Activated CD4-positive, CD25-positive, alpha-beta regulatory T cell treated with anti-CD3 and anti-CD28 coated beads, Interleukin-2, amount 50 U/mL, for 72 hours (primary cell): ENCODE data around the gene ZFP36.
A peak's percentile ranks its signal among the peaks of the same experiment; 100 is the strongest.
"Not testable (repeated sequence)": the region's sequence is repeated elsewhere in the genome, so short reads cannot be mapped to it uniquely, and the experiment has no call there.

Experiments
- DNase-seq: peaks from one replicate; pipeline ENCODE4 v3.0.0; 2021

Gene ZFP36, protein sequence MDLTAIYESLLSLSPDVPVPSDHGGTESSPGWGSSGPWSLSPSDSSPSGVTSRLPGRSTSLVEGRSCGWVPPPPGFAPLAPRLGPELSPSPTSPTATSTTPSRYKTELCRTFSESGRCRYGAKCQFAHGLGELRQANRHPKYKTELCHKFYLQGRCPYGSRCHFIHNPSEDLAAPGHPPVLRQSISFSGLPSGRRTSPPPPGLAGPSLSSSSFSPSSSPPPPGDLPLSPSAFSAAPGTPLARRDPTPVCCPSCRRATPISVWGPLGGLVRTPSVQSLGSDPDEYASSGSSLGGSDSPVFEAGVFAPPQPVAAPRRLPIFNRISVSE

DNA sequence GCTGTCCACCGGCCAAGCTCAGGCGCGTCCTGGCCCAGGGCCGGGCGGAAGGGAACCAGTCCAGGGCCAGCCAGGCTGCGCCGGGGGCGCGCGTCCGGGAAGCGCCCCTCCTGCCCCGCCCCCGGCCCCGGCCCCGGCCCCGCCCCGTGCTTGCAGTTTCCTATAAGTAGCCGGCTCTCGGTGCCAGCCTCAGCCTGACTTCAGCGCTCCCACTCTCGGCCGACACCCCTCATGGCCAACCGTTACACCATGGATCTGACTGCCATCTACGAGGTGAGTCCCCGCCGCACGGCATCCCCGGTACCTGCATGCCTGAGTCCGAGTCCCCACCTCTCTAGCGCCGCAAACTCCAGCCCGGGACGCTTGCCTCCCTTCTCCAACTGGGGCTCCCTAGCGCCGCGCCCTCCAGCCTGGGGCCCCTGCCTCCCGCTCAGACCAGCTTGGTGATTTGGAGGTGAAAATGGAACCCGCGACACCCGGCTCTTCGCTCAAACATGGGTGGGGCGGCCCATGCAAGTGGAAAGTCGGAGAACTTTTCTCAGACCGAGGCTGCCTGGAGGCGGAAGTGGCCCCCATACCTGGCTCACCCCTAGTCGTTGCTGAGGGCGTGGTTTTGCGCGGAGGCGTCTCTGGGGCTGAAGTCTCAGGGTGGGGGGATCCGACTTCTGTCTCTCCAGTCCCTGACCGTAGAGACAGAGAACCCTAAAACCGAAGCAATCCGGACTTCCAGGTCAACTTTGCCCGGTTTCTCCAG, at the start of gene ZFP36:
Gene ZFP36 (plus strand): TSS at position 192 of the 754 bp plus-strand sequence. CDS start 58 bp downstream, at position 250.
- peak; percentile 82 for DNase-seq

DNA sequence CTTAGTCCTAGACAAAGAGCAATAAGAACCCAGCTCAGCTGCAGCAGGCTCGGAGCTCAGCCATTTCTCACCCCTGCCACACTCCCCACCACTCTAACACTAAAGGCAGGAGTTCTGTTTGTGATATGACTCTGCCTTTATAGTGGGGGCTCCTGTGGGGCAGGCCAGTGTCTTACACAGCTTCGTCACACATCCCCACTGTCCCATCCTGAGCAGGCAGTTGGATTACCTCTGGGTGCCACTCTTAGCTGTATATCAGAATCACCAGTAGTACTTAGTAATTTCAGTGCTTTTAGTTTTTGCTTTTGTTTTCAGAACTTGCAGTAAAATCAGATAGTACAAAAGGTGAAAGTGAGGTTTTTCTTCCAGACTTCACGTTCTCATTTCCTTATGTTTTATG, 47.6 kb upstream of the ZFP36 start:
- no peak for DNase-seq

DNA sequence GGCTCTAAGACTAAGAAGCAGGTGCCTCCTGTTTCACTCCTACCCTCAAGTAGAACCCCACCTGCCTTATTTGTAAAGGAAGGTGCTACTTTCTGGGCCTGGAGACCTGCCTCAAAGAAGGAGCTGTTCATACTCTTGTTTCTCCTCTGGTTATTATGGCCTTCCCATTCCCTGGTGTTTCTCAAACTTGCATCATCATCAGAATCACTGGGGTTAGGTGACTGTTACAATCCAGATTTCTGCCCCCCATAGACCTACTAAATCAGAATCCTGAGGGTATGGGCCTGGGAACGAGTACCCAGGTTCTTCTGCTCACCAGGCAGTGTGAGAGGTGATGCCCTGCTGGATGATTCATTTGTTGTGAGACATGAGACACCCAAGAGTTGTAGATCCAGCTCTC, 46.0 kb upstream of the ZFP36 start:
- DNase-seq, result no peak

DNA sequence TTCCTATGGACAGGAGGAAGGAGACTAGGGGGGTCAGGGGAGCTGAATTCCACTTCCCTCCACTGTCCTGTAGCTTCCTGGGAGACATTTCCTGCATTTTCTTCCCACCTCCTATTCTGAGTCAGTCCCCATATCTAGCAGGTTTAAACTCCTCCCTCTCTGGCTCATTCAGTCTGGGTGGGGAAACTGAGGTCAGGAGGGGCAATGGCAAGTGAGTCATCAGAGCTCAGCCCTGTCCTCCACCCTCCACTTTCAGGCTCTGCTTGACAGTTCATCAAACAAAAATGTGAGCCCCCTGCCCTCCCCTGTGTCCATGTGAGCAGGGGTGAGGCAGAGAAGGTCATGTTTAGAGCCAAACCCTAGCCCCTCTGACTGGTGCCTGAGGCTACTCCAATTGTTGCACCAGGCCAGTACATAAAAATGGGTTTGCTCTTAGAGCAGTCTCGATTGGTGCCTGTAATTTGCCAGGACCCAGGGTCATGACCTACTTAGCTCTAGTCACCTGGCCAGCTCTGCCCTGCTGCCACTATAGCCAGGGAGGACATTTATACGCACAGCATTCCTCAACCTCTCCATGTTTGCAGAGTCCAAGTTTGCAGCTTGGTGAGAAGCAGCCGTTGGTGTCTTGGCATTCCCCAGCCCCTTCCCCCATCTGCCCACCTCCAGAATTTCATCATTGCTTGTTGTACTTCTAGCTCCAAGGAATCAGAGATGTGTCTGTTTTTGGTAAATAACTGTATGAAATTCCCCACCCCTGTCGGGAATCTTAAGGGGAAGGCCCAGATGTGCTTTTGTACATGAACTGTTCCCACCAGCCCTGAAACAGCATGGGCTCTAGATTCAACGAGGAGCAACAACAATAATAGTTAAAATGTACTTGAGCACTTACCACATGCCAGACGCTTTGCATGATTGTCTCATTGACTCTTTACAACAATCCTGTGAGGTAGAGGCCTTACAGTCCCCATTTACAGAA, 43.7 kb upstream of the ZFP36 start:
- no peak for DNase-seq

DNA sequence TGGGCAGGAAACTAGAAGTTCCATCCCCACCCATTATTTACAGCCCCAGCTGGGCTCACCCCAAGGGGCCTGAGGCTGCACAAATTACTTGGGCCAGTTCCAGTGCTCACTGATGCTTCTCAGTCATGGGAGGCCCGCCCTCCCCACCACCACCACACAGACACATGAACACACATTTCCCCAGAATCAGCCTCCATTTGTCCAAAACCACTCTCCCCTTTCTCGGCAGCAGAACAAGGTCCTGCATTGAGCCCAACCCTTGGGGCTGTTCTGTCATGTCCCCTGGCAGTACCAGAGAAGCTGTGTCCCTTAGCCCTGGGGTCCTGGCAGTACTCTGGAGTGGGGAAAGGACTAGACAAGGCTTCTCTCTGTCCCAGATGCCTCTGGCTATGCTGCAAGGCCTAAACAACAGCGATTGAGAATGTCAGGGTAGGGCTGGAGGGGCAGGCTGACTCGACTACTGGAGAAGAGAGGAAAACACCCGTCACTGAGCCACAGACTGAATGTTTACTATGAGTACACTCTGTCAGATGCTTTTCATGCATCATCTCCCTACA, 42.7 kb upstream of the ZFP36 start:
- DNase-seq, result no peak

DNA sequence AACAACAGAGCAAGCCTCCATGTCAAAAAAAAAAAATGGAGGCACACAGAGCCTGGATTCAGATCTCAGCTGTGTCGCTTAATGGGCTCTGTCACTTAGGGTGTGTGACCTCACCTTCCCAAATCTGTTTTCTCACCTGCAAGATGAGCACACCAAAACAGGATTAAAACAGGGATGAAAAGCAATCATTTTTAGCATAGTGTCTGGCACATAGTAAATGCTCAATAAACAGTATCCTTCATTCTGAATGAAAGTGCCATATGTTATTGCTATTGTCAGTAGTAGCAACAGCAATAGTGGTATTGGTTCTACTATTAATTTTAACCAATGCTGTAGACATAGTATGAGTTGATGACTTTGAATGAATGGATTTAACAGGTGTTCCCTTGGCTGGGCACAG, 41.1 kb upstream of the ZFP36 start:
- DNase-seq, result no peak

DNA sequence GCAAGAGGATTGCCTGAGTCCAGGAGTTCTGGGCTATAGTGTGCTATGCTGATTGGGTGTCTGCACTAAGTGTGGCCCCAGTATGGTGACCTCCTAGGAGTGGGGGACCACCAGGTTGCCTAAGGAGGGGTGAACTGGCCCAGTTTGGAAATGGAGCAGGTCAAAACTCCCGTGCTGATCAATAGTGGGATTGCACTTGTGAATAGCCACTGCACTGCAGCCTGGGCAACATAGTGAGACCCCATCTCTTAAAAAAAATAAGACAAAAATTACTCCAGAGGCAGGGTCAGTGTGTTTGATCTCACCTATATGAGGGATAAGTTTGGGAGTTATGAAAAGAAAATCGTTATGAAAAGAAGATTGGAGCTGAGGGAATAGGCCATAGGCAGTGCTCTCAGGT, 37.4 kb upstream of the ZFP36 start:
- DNase-seq, result no peak

DNA sequence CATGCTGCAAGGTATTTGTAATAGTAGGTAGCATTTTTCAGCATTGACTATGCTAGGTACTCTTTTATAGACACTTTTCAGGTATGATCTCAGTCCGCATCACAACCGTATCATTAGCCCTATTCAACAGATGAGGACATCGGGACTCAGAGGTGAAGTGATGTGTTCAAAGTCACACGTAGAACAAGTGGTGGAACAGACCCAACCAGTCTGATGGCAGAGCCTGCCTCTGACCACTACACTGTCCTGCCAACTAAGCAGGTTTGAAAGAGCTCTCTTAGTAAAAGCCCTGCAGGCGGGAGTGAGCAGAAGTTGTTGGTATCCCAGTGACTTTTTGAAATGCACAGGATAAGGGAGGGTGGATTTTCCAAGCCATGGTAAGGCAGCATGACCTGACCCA, 35.9 kb upstream of the ZFP36 start:
- no peak for DNase-seq

DNA sequence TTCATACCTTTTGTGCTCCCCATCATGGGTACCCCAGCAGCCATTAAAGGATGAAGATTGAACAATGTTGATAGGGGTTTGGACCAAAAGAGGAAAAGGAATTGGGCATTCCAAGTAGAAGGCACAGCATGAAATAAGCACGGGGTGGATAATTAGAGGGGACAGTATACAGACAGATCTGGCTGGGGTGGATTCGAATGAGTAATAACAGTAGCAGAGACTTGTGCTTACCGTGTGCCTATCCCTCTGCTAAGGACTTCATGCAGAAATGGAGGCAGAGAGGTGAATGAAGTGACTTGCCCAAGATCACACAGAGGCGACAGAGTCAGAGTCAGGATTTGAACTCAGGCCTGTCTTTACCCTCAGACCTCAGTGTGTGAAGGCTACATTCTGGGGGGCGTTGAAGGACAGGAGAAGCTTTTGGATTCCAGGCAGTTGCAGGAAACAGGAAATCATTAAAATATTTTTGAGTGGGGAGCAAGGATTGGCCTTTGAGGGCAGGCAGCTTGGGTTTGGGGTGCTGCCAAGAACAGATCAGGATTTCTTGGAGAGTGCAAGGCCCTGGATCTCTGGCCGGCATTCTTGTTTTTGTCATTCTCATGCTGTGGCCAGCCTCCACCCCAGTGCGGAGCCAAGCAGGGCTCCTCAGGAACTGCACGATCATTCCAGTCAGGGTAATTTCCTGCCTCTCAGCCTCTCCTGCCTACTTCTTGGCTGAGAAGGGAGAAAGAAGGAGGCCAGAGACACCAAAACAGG, 34.4 kb upstream of the ZFP36 start:
- DNase-seq, result no peak

DNA sequence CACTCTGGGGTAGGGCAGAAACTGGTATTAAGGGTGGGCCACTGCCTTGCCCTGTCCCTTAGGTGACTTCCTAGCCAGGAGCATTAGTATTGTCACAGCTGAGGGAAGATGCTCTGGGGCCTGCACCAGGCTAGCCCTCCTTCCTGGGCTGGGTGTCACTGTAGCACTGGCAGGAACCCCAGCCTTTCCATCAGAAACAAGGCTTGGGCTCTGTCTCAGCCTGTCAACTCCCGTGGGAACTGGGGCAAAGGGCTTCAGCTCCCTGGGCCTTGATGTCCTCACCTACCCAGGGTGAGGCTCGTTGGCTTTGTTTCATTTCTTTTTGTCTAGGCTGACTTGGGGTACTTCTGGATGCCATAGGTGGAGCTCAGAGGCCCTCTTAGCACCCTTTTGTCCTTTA, 33.7 kb upstream of the ZFP36 start:
- DNase-seq, result no peak

DNA sequence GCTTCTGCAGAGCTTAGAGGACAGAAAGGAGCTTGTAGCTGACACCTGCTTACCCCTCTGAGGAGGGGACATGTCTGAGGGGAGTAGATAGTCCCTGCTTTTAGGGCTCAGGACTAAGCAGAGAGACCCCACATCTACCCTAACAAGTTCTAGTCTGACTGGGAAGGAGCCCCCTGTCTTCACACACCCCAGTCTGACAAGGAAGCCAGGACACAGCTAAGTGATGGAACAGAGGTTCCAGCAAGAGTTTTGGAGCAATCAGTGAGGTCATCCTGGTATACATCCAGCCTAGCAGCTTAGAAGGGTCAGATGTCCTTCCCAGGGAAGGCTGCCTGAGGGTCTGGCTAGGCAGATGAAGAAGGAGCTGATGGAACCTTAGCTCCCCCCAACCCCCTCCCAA, 30.7 kb upstream of the ZFP36 start:
- DNase-seq, result no peak

DNA sequence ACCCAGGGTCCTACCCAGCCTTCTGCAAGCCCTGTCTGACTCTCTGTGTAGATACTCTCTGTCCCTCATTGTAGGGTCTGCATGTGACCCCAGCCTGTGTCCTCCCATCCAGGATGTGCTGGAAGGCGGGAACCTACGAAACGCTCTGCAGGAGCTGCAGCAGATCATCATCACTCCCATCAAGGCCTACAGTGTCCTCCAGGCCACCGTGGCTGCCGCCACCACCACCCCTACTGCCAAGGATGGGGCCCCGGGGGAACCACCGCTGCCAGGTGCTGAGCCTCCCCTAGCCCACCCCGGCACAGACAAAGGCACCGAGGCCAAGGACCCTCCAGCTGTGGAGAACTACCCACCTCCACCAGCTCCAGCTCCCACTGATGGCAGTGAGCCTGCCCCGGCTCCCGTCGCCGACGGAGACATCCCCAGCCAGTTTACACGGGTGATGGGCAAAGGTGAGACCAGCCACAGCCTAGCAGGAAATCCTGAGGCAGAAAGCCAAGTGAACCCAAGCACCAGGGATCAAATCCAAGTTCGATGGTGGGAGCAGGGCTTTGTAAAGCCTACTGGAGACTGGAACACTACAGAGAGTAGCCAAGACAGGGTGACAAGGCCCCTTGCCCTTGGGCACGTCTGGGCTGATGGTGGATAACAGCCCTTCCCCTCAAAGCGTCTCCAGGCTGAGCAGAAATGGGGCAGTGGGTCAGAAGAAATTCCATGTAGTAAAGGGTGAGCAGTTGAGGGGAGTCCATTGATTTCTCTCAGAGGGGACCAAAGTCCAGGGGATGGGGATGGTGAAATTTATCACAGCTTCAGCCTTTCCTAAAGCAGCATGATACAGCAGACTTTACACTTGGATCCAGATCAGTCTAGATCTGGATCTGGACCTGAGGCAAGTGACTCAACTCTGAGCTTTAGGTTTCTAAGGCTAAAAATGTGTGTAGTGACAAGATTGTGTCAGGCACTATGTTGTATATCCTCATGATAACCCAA, 29.0 kb upstream of the ZFP36 start:
- DNase-seq, result no peak

DNA sequence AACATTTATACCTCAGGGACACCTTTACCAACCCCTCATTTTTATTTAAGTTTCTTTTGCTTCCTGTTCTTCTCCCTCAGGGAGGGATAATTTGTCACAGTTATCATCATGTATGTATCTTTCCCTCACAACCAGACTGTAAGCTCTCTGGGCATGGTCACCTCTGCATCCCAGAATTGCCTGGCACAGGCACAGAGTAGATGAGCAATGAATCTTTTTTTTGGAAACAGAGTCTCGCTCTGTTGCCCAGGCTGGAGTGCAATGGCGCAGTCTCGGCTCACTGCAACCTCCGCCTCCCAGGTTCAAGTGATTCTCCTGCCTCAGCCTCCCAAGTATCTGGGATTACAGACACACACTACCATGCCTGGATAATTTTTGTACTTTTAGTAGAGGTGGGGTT, 27.3 kb upstream of the ZFP36 start:
- DNase-seq, result not testable (repeated sequence)

DNA sequence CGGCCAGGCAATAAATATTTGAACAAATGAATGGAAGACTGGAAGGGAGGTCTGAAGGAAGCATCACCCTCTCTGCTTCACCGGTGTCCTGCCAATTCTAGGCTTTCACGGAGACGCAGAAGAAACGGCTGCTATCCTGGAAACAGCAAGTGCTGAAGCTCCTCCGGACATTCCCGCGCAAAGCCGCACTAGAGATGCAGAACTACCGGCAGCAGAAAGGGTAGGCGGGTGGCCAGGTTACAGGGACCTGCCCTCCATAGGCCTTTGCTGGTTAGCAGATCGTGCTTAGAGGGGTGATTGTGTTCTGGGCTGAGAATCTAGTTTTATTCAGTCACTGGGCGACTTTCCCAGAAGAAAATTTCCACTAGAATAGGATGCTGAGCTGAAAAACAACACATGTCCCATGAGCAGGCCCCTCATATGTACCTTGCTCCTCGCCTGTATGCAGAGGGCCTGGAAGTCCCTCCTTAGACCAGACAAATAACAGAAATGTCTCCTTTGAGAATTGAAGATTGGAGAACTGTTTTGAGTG, 26.7 kb upstream of the ZFP36 start:
- DNase-seq, result no peak

DNA sequence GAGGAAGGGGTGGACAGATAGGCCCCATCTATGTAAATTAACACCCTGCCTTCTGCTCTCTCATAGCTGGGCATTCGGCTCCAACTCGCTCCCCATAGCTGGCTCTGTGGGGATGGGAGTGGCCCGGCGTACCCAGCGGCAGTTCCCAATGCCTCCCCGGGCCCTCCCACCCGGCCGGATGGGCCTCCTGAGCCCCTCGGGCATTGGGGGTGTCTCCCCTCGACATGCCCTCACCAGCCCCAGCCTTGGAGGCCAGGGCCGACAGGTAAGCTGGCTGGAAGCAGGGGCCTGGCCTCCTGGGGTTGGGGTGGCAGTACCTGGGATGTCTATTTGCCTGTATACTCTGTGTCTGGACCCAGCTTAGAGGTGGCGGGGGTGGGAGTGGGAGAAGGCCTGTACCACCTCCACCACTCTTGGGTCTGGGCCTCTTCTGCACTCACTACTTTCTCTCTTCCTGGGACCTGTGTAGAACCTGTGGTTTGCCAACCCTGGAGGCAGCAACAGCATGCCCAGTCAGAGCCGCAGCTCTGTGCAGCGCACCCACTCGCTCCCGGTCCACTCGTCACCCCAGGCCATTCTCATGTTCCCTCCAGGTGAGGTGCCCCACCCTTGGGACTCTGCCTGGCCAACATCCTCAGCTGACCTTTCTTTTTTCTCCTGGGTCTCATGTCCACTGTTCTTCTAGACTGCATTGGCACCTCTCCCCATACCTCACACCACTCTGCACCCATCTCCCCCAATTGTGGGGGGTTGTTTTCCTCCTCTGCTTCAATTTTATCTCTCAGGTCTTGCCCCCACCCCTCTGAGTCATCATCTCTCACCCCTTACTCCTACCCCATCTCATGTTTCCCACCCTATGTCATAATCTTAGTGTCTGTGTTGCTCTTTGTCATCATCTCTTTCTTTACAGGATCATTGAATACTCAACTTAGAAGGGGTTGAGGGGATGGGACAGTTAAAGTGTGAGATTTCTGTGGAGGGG, 25.8 kb upstream of the ZFP36 start:
- DNase-seq, result no peak

DNA sequence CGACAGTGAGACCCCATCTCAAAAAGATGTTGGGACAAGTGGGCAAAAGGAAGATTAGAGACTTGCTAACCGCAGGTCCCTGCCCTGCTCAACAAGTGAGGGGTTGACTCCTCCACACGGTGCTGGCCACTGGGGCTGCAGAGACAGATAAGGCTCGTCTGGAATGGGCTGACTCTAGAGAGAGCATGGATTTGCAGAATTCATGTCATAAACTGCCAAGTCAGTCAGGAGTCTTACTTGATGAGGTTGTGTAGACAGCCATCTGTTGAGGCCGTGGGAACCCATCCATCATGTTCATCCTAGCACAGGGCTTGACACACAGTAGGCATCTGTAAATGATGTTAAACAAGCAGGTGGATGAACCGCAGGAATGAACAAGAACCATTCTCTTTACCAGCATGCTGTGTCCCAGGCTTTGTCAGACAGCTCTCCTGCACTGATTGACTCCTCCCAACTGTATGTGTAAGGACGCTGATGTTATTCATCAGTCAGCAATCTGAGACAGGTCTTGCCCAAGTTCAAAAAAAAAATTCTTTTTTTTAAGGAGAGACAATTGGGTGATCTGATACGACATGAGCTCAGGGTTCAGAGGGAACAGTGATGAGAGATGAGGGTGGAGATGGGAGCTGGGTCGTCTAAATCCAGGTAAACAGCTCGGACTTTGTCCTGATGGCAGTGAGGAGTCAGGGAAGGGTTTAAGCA, 24.6 kb upstream of the ZFP36 start:
- DNase-seq, result no peak

DNA sequence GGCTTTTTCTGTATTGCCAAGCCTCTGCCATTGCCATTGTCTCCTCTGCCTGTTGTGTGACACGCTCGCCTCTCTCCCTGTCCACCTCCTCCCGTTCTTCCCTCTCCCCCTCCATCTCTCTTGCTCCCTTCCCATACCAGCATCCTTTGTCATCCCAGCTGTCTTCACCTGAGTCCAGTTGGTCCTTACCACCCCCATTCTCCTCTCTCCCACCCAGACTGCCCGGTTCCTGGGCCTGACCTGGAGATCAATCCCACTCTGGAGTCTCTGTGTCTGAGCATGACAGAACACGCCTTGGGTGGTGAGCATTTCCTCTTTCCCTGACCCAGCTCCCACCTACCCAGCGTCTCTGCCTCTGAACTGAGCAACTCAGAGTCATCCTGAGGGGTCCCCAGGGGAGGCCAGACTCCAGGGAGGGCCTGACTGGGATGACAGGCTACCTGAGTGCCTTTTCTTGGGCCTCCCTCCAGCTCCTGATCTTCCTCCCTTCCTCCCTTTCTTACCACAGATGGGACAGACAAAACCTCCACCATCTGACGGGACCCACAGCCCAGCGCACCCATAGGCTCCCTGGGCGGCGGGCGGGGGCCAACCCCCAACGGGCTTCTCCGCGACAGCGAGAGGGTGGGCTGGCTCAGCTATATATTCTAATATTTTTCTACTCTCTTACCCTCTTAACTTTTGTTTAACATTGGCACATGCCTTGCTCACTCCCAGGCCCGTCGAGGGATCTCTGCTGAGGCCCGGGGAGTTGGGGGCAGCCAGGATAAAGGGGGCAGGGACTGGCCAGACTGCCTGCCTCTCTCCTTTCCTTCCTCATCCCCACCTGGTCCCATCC, 23.4 kb upstream of the ZFP36 start:
- DNase-seq, result no peak
